Measurements from ENCODE around the gene PLCB2. TPM values are rescaled to one million over a fixed set of nuclear protein-coding genes. Genes with fewer than 3 reads are reported as not detected.

The PLCB2 gene
- total RNA-seq, 1 experiment from 2014 or later = 7.4 TPM

DNA sequence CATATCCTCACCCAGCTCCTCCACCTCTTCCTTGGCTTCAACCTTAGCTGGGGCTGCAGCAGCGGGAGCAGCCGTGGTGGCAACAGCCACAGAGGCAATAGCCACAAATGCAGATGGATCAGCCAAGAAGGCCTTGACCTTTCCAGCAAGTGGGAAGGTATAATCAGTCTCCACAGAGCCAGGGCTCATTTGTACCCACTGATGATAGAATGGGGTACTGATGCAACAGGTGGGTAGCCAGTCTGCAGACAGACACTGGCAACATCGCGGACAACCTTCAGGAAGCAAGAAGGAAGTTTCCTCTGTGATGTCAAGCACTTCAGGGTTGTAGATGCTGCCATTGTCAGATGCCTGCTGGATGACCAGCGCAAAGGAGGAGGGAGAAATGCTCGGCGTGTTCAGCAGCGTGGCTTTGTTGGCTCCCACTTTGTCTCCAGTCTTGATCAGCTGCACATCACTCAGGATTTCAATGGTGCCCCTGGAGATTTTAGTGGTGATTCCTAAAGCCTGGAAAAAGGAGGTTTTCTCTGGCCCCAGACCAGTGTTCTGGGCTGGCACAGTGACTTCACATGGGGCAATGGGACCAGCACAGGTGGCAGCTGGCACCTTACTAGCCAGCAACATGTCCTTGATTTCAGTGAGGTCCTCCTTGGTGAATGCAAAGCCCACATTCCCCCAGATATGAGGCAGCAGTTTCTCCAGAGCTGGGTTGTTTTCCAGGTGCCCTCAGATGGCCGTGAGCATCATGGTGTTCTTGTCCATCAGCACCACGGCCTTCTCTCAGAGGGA, 4.8 kb upstream of the PLCB2 start:
- no peaks in the 10 kb centered on the region for H3K79me1 ChIP-seq (ENCODE audit: insufficient read depth, low read depth, low read length, poor library complexity, severe bottlenecking)
- Mint-ChIP-seq H3K27ac (no peak overlapping the region), H3K4me1 (peaks cover 19 to 27% of the 10 kb centered on the region in 2 experiments), H3K36me3 (ENCODE audit: insufficient read depth in 1 of 3, low read depth in 3 of 3) (no peaks in the 10 kb centered on the region), H3K4me3 (no peak overlapping the region), H3K9me3 (no peaks in the 10 kb centered on the region; a peak in 1 of 5 replicates), H3K27me3 (ENCODE audit: low read depth) (peaks cover 65% of the 10 kb centered on the region)
- no peaks in the 10 kb centered on the region for H3K79me2 ChIP-seq (ENCODE audit: insufficient read depth, low read length)
- no peak overlapping the region for H3K4me2 ChIP-seq (ENCODE audit: insufficient read depth, insufficient read length, low read length)
- no peak overlapping the region for H3K14ac ChIP-seq (ENCODE audit: insufficient read depth, low read length)
- H4K5ac ChIP-seq (ENCODE audit: insufficient read length, low read depth, low read length) = no peak overlapping the region
- no peak overlapping the region for H4K8ac ChIP-seq (replicated peaks; ENCODE audit: insufficient read length, low read depth, low read length)
- no peak overlapping the region for H2BK20ac ChIP-seq (ENCODE audit: low read depth, low read length, poor library complexity, severe bottlenecking)
- DNase-seq = no peak
- H3K56ac ChIP-seq (ENCODE audit: insufficient read length, low read depth, low read length) = no peak overlapping the region
- H2BK12ac ChIP-seq (ENCODE audit: insufficient read length, low read depth, low read length) = no peak overlapping the region
- no peak overlapping the region for H2BK5ac ChIP-seq (ENCODE audit: insufficient read length, low read length)
- no peak overlapping the region for H3K4ac ChIP-seq (ENCODE audit: low read depth, low read length)
- H3K23me2 ChIP-seq (ENCODE audit: insufficient read length, low read depth, low read length, poor library complexity, severe bottlenecking) = no peaks in the 10 kb centered on the region
- H3K27ac ChIP-seq (ENCODE audit: insufficient read length, low read depth, low read length) = no peak overlapping the region
- H3K9me3 ChIP-seq (ENCODE audit: control insufficient read depth, low read depth, low read length) = no peaks in the 10 kb centered on the region
- TF ChIP-seq, protein P1, sequence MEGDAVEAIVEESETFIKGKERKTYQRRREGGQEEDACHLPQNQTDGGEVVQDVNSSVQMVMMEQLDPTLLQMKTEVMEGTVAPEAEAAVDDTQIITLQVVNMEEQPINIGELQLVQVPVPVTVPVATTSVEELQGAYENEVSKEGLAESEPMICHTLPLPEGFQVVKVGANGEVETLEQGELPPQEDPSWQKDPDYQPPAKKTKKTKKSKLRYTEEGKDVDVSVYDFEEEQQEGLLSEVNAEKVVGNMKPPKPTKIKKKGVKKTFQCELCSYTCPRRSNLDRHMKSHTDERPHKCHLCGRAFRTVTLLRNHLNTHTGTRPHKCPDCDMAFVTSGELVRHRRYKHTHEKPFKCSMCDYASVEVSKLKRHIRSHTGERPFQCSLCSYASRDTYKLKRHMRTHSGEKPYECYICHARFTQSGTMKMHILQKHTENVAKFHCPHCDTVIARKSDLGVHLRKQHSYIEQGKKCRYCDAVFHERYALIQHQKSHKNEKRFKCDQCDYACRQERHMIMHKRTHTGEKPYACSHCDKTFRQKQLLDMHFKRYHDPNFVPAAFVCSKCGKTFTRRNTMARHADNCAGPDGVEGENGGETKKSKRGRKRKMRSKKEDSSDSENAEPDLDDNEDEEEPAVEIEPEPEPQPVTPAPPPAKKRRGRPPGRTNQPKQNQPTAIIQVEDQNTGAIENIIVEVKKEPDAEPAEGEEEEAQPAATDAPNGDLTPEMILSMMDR (conservative IDR thresholded peaks at IDR 0.05) = no peak
- H3K4me1 ChIP-seq (ENCODE audit: insufficient read depth, low read length) = peaks cover 3% of the 10 kb centered on the region; the same call in 1 of the 2 replicates
- no peak overlapping the region for H2BK15ac ChIP-seq (ENCODE audit: low read depth, low read length)
- no peak overlapping the region for H4K91ac ChIP-seq (ENCODE audit: insufficient read length, low read depth, low read length)
- H3T11ph ChIP-seq (ENCODE audit: low read length) = no peak overlapping the region
- no peak overlapping the region for H2AFZ ChIP-seq (ENCODE audit: low read length)
- no peak overlapping the region for H2AK5ac ChIP-seq (ENCODE audit: insufficient read length, low read length)
- H3K9ac ChIP-seq (ENCODE audit: extremely low read depth, insufficient read length, low read length) = no peak overlapping the region
- no peaks in the 10 kb centered on the region for H4K20me1 ChIP-seq (ENCODE audit: control insufficient read depth, insufficient read depth, insufficient read length)
- no peaks in the 10 kb centered on the region for H3K27me3 ChIP-seq (ENCODE audit: insufficient read depth, low read length)
- H2BK120ac ChIP-seq (ENCODE audit: low read depth, low read length, poor library complexity, severe bottlenecking) = no peak overlapping the region
- no CpG with 5 or more reads among the region's 10 CpGs for WGBS (ENCODE audit: extremely low coverage, insufficient read length, low lambda C conversion rate)
- no peak overlapping the region for H3K23ac ChIP-seq (ENCODE audit: insufficient read length, low read depth, low read length)
- H3K18ac ChIP-seq (ENCODE audit: insufficient read length, low read depth, low read length) = no peak overlapping the region

Data from H9 (cell line).